ENCODE results near the gene DCLRE1A.

GRCh38 chr10:113788604-113789083, 65.2 kb downstream of the DCLRE1A start:
- TF ChIP-seq CTCF (IDR thresholded peaks at IDR 0.05) (no peak), POLR2A (IDR thresholded peaks at IDR 0.05) (no peak)

Measured in tibial nerve (tissue), 3 donors.